NCI-H526 (cell line): ENCODE results near the gene GNB1L.

ENCODE experiments used
- DNase-seq, 2 experiments: peaks; one replicate each; lab custom pipeline; 2025; lab: John Stamatoyannopoulos, UW

Gene GNB1L

GRCh38 chr22:19760951-19761724 lies 93.5 kb downstream of the GNB1L start:
- peak in 1 of 2 experiments; percentile 37 for DNase-seq

DNA sequence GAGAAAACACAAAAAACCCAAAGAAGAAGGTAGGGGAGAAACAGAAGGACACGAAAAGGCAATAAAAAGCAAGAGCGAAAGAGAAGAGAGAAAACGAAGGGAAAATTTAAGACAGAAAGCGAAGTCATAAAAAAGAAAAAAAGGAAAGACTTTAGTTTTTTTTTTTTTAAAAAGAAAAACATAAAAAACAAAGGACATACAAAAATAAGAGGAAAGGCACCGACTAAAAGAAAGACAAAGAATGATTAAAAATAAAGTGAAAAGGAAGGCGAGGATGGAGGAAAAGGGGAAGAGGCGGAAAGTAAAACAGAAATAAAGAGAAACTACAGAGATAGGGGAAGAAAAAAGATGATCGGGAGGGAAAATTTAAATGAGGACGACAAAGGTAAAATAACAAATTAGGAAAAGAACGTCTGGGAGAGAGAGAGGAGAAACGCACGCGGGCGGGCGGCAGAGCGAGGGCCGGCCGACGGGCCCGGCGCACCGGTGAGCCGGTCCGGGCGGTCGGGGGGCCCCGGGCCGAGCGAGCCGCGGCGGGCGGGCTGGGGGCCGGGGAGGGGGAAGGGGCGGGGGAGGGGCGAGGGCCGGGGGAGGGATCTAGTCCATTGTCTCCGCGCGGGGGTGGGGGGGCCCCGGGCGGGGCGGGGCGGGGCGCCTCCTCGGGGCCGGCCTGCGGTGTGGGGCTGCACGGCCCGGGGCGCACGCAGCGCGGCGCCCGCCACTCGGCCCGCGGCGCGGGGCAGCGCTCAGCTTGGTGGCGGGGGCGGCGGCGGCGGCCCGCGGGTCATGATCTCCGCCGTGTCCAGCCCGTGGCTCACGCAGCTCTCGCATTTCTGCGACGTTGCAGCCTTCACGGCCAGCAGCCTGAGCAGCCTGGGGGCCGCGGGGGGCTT lies 94.4 kb downstream of the GNB1L start, which contains the start of gene TBX1:
Gene TBX1 (plus strand): TSS at position 721 of the 893 bp plus-strand sequence. CDS start 66 bp downstream, at position 787.
- DNase-seq, result peak in 1 of 2 experiments; percentile 36

- DNase-seq, result peak in 1 of 2 experiments; percentile 49
Measured at GRCh38 chr22:19759427-19760057, 95.1 kb downstream of the GNB1L start.

DNA sequence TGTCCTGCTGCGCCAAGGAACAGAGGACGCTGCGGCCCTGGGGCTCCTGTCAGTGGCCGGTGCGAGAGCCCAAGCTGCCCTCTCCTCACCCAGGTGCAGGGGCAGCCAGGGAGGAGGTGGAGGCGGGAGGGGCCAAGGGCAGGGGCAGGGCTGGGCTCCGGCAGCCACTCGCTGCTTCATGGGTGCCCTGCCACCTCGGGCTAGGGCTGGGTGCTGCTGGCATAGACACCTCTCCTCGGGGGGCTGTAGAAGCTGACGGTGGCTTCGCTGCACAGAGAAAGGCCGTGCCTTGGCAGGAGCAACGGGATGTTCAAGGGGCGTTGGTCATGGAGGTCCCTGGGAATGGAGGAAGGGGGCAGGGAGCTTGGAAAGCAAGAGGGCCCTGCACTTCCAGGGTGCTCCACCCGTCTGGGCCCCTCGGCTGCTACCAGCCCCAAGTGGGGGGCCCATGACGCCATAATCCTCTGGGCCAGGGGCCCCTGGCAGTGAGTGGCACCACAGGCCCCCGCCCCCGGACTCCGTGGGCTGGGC lies 95.7 kb downstream of the GNB1L start:
- no peak for DNase-seq

- DNase-seq, result peak in 1 of 2 experiments; percentile 12
Measured at GRCh38 chr22:19757985-19758895, 96.4 kb downstream of the GNB1L start.

- no peak for DNase-seq
Measured at GRCh38 chr22:19757140-19757984, 97.3 kb downstream of the GNB1L start.

GRCh38 chr22:19756288-19757128 lies 98.2 kb downstream of the GNB1L start:
- DNase-seq, result peak in 1 of 2 experiments; percentile 70

- peak in 1 of 2 experiments; percentile 16 for DNase-seq
Measured at GRCh38 chr22:19755722-19756287, 98.9 kb downstream of the GNB1L start.

DNA sequence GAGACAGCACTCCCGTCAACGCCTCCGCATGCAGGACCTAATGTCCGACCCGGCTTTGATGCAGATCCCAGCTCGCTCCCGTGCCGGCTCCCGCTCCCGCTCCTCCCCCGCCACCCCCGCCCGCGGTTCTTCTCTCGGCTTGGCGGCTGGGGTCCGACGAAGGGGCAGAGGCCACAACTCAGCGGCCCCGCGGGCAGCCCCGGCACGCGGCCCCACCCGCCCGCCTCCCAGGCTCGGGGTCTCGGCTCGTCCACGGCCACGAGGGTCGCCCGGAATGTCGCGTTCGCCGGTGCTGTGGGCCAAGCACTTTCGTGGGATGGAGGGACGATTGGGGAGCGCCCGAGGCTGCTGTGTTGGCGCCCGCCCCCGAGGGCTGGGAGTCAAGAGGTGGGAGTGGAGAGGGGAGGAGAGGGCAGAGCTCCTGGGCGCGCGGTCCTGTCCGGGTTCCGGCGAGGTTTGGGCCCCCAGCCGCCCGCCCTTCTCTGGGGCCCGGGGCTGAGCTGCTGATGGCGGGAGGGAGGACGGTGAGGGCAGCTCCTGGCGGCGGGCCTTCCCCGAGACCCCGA lies 99.4 kb downstream of the GNB1L start:
- peak in 1 of 2 experiments; percentile 22 for DNase-seq

DNA sequence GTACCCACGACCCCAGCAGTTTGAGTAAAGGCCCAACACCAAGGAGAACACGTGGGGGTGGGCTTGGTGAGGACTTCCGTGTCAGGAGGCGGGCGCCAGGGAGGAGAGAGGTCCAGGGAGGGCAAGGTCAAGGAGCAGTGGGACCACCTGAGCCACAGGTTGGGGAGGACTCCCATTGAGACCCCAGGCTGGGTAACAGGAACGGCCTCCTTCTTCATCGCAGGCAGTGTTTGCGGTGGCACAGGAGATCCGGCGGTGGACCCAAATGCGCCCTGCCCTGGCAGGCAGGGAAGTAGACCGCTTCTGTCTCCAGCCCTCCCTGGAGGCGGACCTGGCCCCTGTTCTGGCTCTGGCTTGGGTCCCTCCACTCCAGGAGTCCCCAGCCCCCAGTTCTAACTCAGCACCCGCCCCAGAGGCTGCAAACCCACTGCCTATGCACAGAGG lies 100.0 kb downstream of the GNB1L start:
- no peak for DNase-seq

DNA sequence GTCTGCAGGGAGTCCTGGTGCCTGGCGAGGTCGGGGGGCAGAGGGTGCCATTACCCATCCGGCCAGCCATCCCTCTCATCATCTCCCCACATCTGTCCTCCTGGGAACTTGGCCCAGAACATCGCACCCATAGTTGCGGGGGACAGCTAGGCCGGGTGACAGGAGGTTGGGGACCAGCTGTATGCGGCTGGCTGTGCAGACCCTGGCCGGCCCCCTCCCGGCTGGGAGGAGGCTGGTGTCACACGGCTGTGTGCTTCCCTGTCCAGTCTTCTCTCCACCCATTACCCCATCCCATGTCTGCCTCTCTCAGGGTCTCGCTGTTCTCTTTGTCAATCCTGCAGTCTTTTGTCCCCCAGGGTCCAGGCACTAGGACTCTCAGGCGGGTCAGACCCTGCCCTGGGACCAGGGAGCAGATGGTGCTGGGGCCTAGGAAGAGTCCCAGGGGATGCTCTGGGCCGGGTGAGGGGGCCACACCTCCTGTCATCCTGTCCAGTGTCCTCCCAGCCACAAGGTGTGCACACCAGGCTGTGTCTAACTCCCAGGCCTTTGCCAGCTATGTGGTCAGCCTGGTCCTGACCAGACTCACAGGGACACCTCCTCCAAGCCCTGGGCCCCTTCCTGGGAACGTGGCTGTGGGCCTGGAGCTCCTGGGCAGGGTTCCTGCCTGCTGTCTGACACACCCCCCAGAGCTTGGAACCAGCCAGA lies 100.5 kb downstream of the GNB1L start:
- no peak for DNase-seq

DNA sequence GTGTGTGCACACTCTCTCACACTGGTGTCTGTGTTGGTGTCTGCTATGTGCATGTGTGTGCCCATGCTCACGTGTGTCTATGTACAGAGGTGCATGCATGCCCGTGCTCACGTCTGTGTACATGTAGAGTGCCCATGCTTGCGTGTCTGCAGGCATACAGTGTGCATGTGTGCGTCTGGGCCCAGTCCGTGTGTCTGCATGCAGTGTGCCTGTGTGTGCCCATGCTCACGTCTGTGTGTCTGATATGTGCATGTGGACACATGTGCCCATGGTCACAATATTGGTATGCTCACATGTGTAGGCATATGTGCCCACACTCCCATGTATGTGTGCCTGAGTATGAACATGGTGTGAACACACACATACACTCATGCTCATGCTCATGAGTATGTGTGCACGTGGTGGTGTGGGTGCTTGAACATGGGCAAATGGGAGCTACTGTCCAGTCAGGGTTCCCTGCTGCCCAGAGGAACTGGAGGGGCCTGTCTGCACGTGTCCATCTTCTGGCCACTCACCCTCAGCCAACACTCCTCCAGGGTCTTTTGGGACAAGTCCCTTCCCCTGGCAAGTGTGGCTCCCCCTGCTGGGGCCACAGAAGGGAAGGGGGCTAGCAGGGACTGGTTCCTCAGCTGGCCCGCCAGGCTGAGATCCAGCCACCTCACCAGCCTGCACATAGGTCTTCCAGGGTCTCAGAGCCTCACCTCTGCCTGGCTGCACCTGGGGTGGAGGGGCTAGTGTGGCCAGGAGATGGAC lies 101.4 kb downstream of the GNB1L start:
- no peak for DNase-seq

- DNase-seq, result no peak
Measured at GRCh38 chr22:19751497-19752245, 103.0 kb downstream of the GNB1L start.

GRCh38 chr22:19750507-19751490 lies 103.9 kb downstream of the GNB1L start:
- no peak for DNase-seq

DNA sequence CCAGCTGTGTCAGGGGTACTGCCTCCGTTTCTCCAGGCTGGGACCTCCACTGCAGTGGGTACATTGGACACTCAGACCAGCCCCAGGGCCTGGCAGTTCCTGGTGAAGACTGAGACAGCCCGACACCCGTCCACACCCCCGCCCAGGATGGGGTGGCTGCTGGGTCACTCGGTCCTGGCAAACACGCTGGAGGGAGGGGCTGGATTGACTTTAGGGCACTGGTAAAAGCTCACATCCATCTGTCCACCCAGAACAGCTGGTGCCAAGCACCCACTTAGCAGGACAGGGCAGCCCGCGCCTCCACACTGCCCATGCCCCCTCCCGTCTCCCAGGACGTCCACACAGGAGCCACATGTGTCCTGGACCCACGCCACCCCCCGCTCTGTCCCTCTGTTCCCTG lies 104.8 kb downstream of the GNB1L start:
- DNase-seq, result no peak
